ENCODE data around the gene CUEDC1. TPM values are rescaled to one million over a fixed set of nuclear protein-coding genes. Genes with fewer than 3 reads are reported as not detected.

The CUEDC1 gene
- total and polyA plus RNA-seq, 2 of the 13 experiments (the other 11 are each of a cell fraction or from before 2014, with no cell fraction given): 7.4 to 12.9 TPM

GRCh38 chr17:57879437-57880085 lies 75.7 kb downstream of the CUEDC1 start (continued):
- no peak; the same call in 1 of the 2 replicates for TF ChIP-seq TFAP4 (IDR thresholded peaks at IDR 0.05; ENCODE audit: borderline replicate concordance, low read depth)
- peak; percentile 92 for TF ChIP-seq ARNTL (CRISPR knock-in tag; IDR thresholded peaks at IDR 0.05)
- TF ChIP-seq RNF219 (CRISPR knock-in tag; IDR thresholded peaks at IDR 0.05): no peak; the same call in 1 of the 2 replicates
- no peak for TF ChIP-seq PRPF4 (IDR thresholded peaks at IDR 0.05; ENCODE audit: low read depth, low read length, poor library complexity, severe bottlenecking)
- TF ChIP-seq BATF2 (CRISPR knock-in tag; IDR thresholded peaks at IDR 0.05): 0 out of 2 replicates have a peak, but pooled peaks have one; percentile 70
- TF ChIP-seq MEIS2 (CRISPR knock-in tag; IDR thresholded peaks at IDR 0.05): no peak
- 0 out of 2 replicates have a peak, but pooled peaks have one; percentile 30 for TF ChIP-seq ZNF543 (CRISPR knock-in tag; IDR thresholded peaks at IDR 0.05)
- no peak; the same call in 1 of the 2 replicates for TF ChIP-seq MLX (CRISPR knock-in tag; IDR thresholded peaks at IDR 0.05)
- TF ChIP-seq CENPX (CRISPR knock-in tag; IDR thresholded peaks at IDR 0.05): no peak
- no peak for TF ChIP-seq ZNF672 (CRISPR knock-in tag; IDR thresholded peaks at IDR 0.05)
- TF ChIP-seq ETV6 (CRISPR knock-in tag; conservative IDR thresholded peaks at IDR 0.05): no peak
- 0 out of 2 replicates have a peak, but pooled peaks have one; percentile 40 for TF ChIP-seq GABPB1 (CRISPR knock-in tag; IDR thresholded peaks at IDR 0.05)
- no peak for TF ChIP-seq GPBP1L1 (CRISPR knock-in tag; IDR thresholded peaks at IDR 0.05)
- TF ChIP-seq ZNF234 (CRISPR knock-in tag; conservative IDR thresholded peaks at IDR 0.05): no peak
- no peak for TF ChIP-seq FOXC1 (CRISPR knock-in tag; IDR thresholded peaks at IDR 0.05; ENCODE audit: borderline replicate concordance)
- no peak for TF ChIP-seq ZNF616 (CRISPR knock-in tag; IDR thresholded peaks at IDR 0.05; ENCODE audit: low read depth)
- TF ChIP-seq ZNF563 (CRISPR knock-in tag; IDR thresholded peaks at IDR 0.05): no peak
- TF ChIP-seq ZNF749 (CRISPR knock-in tag; IDR thresholded peaks at IDR 0.05; ENCODE audit: borderline replicate concordance): no peak
- no peak for TF ChIP-seq ZNF605 (CRISPR knock-in tag; IDR thresholded peaks at IDR 0.05)
- no peak for TF ChIP-seq SMAD1 (CRISPR knock-in tag; IDR thresholded peaks at IDR 0.05; ENCODE audit: borderline replicate concordance, low read depth)
- TF ChIP-seq ZNF670 (CRISPR knock-in tag; IDR thresholded peaks at IDR 0.05; ENCODE audit: borderline replicate concordance): no peak
- 0 out of 2 replicates have a peak, but pooled peaks have one; percentile 52 for TF ChIP-seq AKAP8 (CRISPR knock-in tag; IDR thresholded peaks at IDR 0.05)
- no peak for TF ChIP-seq SRSF4 (IDR thresholded peaks at IDR 0.05; ENCODE audit: low read depth, low read length, poor library complexity, severe bottlenecking)
- no peak for TF ChIP-seq ZNF550 (CRISPR knock-in tag; IDR thresholded peaks at IDR 0.05; ENCODE audit: borderline replicate concordance)
- no peak for TF ChIP-seq ZNF841 (CRISPR knock-in tag; IDR thresholded peaks at IDR 0.05; ENCODE audit: borderline replicate concordance)

All from HepG2 (cell line).